Mesothelial cell of epicardium (in vitro differentiated cells): ENCODE measurements around the gene C6orf132. TPM values are rescaled to one million over a fixed set of nuclear protein-coding genes. Genes with fewer than 3 reads are reported as not detected.
A peak's percentile ranks its signal among the peaks of the same experiment; 100 is the strongest.

Experiments used
- DNase-seq, 2 experiments: peaks; one replicate each; pipeline ENCODE4 v3.0.0; 2021; ENCODE audit warnings: low spot score in 2 of 2; ENCODE audit not compliant: unreplicated experiment in 2 of 2
- H3K27ac Mint-ChIP-seq: 2 replicates; pipeline ENCODE4 v1.8.0; 2021; ENCODE audit warnings: mixed read lengths
- H3K27me3 Mint-ChIP-seq: 2 replicates; pipeline ENCODE4 v1.8.0; 2021; ENCODE audit warnings: low read depth, mixed read lengths
- H3K36me3 Mint-ChIP-seq: 2 replicates; pipeline ENCODE4 v1.8.0; 2021; ENCODE audit warnings: mixed read lengths
- H3K4me1 Mint-ChIP-seq: 2 replicates; pipeline ENCODE4 v1.8.0; 2021; ENCODE audit warnings: mixed read lengths
- H3K4me3 Mint-ChIP-seq: 2 replicates; pipeline ENCODE4 v1.8.0; 2021; ENCODE audit warnings: mild to moderate bottlenecking, moderate library complexity, mixed read lengths
- H3K9me3 Mint-ChIP-seq: 2 replicates; pipeline ENCODE4 v1.8.0; 2021; ENCODE audit warnings: mixed read lengths
- CTCF ChIP-seq: fragments of 200-600 bp; sonication (generic); IDR thresholded peaks from one replicate; pipeline ENCODE4 v1.5.0; 2021; ENCODE audit warnings: antibody characterized with exemption; ENCODE audit not compliant: unreplicated experiment
- total RNA-seq: library from RNA; stranded (reverse); gene quantifications from 3 replicates; pipeline ENCODE4 v1.2.1, GENCODE V29; 2021

The C6orf132 gene
- total RNA-seq, 1 donor from 2014 or later: 22.4 TPM

DNA sequence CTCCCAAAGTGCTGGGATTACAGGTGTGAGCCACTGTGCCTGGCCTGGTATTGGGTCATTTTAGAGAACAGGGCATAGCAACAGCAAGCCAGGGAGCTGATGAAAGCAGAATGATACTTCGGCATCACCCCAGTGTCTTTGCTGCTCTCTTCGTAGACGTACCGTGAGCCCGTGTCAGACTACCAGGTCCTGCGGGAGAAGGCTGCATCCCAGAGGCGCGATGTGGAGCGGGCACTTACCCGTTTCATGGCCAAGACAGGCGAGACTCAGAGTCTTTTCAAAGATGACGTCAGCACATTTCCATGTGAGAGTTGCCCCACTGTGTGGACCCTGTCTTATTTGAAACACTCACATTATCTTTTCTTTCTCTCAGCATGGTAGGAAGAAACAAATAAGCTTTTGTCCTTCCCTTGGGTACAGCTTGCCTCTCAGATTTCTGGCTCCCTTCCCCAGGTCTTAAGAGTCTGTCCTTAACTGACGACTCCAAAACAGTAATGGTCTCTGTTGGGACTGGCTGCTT lies 76.2 kb downstream of the C6orf132 start:
- no peak overlapping the region for H3K27ac Mint-ChIP-seq
- no peaks in the 10 kb centered on the region for H3K9me3 Mint-ChIP-seq
- no peaks in the 10 kb centered on the region for H3K27me3 Mint-ChIP-seq
- DNase-seq: no peak
- no peaks in the 10 kb centered on the region for H3K4me1 Mint-ChIP-seq
- H3K4me3 Mint-ChIP-seq: no peak overlapping the region
- TF ChIP-seq CTCF: no peak
- H3K36me3 Mint-ChIP-seq: peaks cover 22% of the 10 kb centered on the region

- Mint-ChIP-seq H3K36me3 (peaks cover 66% of the 10 kb centered on the region), H3K27me3 (no peaks in the 10 kb centered on the region), H3K27ac (no peak overlapping the region), H3K9me3 (peaks cover 13% of the 10 kb centered on the region), H3K4me3 (no peak overlapping the region), H3K4me1 (no peaks in the 10 kb centered on the region)
- TF ChIP-seq CTCF: no peak
- DNase-seq: no peak
Measured at GRCh38 chr6:42059743-42060142, 82.7 kb downstream of the C6orf132 start.

DNA sequence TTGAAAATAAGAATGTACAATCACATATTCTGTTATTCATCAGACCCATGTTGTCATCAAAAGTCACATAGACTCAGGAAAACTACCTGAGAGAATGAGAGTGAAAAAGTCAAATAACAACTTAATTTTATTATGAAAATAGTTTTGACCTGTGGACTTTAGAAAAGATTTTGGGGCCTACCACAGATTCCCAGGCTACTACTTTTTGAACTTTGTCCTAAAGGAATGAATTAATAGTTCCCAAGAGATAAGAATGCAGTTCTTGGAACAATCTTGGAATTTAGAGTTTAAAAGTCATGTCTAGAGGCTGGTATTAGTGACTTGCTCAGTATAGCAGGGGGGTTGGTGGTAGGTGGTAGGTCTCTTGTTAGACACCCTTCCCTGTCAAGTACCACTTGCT lies 88.8 kb downstream of the C6orf132 start:
- peaks cover 31% of the 10 kb centered on the region for H3K36me3 Mint-ChIP-seq
- no peak for TF ChIP-seq CTCF
- H3K9me3 Mint-ChIP-seq: peaks cover 1% of the 10 kb centered on the region
- peaks cover 11% of the 10 kb centered on the region for H3K4me1 Mint-ChIP-seq
- DNase-seq: no peak
- H3K27me3 Mint-ChIP-seq: no peaks in the 10 kb centered on the region
- H3K27ac Mint-ChIP-seq: no peak overlapping the region
- H3K4me3 Mint-ChIP-seq: no peak overlapping the region

DNA sequence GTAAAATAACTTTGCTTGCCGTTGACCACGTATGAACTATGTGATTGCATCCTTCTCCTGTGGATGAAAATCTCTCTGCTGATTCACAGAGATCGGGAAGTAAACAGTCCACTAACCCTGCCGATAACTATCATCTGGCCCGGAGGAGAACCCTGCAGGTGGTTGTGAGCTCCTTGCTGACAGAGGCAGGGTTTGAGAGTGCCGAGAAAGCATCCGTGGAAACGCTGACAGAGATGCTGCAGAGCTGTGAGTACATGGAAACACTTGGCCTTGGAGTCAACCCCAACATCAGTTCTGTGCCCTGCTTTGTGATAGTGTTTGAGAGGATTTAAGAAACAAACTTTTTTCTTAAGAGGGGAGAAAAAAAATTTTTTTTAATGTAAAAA lies 91.2 kb downstream of the C6orf132 start:
- H3K27ac Mint-ChIP-seq: peak overlapping the region; percentile 48
- no peak for DNase-seq
- H3K4me1 Mint-ChIP-seq: peaks cover 31% of the 10 kb centered on the region

More for the DNA sequence above, 91.2 kb downstream of the C6orf132 start:
- Mint-ChIP-seq H3K27me3 (no peaks in the 10 kb centered on the region), H3K9me3 (no peaks in the 10 kb centered on the region), H3K4me3 (peak overlapping the region; percentile 97), H3K36me3 (peaks cover 13% of the 10 kb centered on the region)
- no peak for TF ChIP-seq CTCF

Other genes with a start within 250 kb of the C6orf132 start
- 12.0 to 13.8 TPM (median 12.1 TPM) in 3 replicates for gene USP49, start 247.2 kb downstream of the C6orf132 start, total RNA-seq
- 24.1 to 25.1 TPM (median 25.1 TPM) in 3 replicates for gene MED20, start 221.5 kb downstream of the C6orf132 start, total RNA-seq
- 32.7 to 36.5 TPM (median 32.8 TPM) in 3 replicates for gene BYSL, start 221.1 kb downstream of the C6orf132 start, total RNA-seq
- 37.2 to 42.0 TPM (median 39.5 TPM) in 3 replicates for gene CCND3, start 200.8 kb downstream of the C6orf132 start, total RNA-seq
- gene TAF8, start 92.1 kb downstream of the C6orf132 start, total RNA-seq: 32.1 to 38.9 TPM (median 36.5 TPM) in 3 replicates
- gene GUCA1A, start 30.7 kb upstream of the C6orf132 start, total RNA-seq: 0.91 to 1.3 TPM (median 0.92 TPM) in 3 replicates
- gene GUCA1B, start 52.3 kb upstream of the C6orf132 start, total RNA-seq: 2.2 to 2.7 TPM (median 2.6 TPM) in 3 replicates
- gene MRPS10, start 75.2 kb upstream of the C6orf132 start, total RNA-seq: 23.2 to 24.4 TPM (median 23.9 TPM) in 3 replicates